ENCODE data around the gene SERTAD2. TPM values are rescaled to one million over a fixed set of nuclear protein-coding genes. Genes with fewer than 3 reads are reported as not detected.

Gene SERTAD2
- total and polyA plus RNA-seq, 2 experiments from 2014 or later, result 6.2 to 6.4 TPM

- Mint-ChIP-seq H3K27ac (no peak overlapping the region), H3K4me3 (no peak overlapping the region), H3K4me1 (peaks cover 67% of the 10 kb centered on the region), H3K27me3 (ENCODE audit: insufficient read depth, low read depth, poor library complexity) (peaks cover 7% of the 10 kb centered on the region), H3K36me3 (ENCODE audit: low read depth) (peaks cover 15% of the 10 kb centered on the region), H3K9me3 (no peaks in the 10 kb centered on the region)
- Histone ChIP-seq H2AFZ (no peak overlapping the region), H3K79me2 (replicated peaks; ENCODE audit: insufficient read depth) (peaks cover 41% of the 10 kb centered on the region), H3K4me2 (no peak overlapping the region), H3K36me3 (ENCODE audit: insufficient read depth) (no peaks in the 10 kb centered on the region), H4K20me1 (replicated peaks; ENCODE audit: insufficient read depth) (peaks cover 21% of the 10 kb centered on the region; the same call in 1 of the 2 replicates), H3K4me1 (ENCODE audit: insufficient read depth) (peaks cover 58% of the 10 kb centered on the region), H3K4me3 (no peak overlapping the region), H3F3A (replicated peaks; ENCODE audit: low read depth) (no peaks in the 10 kb centered on the region), H3K27ac (ENCODE audit: low read depth) (no peak overlapping the region), H3K9me2 (ENCODE audit: insufficient read depth) (no peaks in the 10 kb centered on the region), H3K27me3 (ENCODE audit: insufficient read depth) (peaks cover 4% of the 10 kb centered on the region; the same call in 1 of the 2 replicates)
- ATAC-seq (no peak), DNase-seq (ENCODE audit: low spot score) (no peak)
- TF ChIP-seq REST (IDR thresholded peaks at IDR 0.05; ENCODE audit: unreplicated experiment), result no peak
Observed at GRCh38 chr2:64637000-64637635, 16.6 kb downstream of the SERTAD2 start.

GRCh38 chr2:64635976-64636911 is 17.5 kb downstream of the SERTAD2 start:
- no peaks in the 10 kb centered on the region for H3K27me3 ChIP-seq (ENCODE audit: insufficient read depth)
- H3K36me3 ChIP-seq (ENCODE audit: insufficient read depth), result no peaks in the 10 kb centered on the region
- H3K27ac Mint-ChIP-seq, result no peak overlapping the region
- H3K9me3 Mint-ChIP-seq, result no peaks in the 10 kb centered on the region
- H3K27me3 Mint-ChIP-seq (ENCODE audit: insufficient read depth, low read depth, poor library complexity), result peaks cover 4% of the 10 kb centered on the region
- no peaks in the 10 kb centered on the region for H3K9me2 ChIP-seq (ENCODE audit: insufficient read depth)
- DNase-seq (ENCODE audit: low spot score) (no peak), ATAC-seq (peak; percentile 47)
- H3K4me2 ChIP-seq, result no peak overlapping the region
- H3K36me3 Mint-ChIP-seq (ENCODE audit: low read depth), result peaks cover 15% of the 10 kb centered on the region
- H3K79me2 ChIP-seq (replicated peaks; ENCODE audit: insufficient read depth), result peaks cover 35% of the 10 kb centered on the region
- no peak overlapping the region for H3K27ac ChIP-seq (ENCODE audit: low read depth)
- H3K4me3 Mint-ChIP-seq, result no peak overlapping the region
- H3K4me3 ChIP-seq, result no peak overlapping the region
- H2AFZ ChIP-seq, result no peak overlapping the region
- H3K4me1 Mint-ChIP-seq, result peaks cover 59% of the 10 kb centered on the region
- no peaks in the 10 kb centered on the region for H3F3A ChIP-seq (replicated peaks; ENCODE audit: low read depth)
- H3K4me1 ChIP-seq (ENCODE audit: insufficient read depth), result peaks cover 52% of the 10 kb centered on the region
- H4K20me1 ChIP-seq (replicated peaks; ENCODE audit: insufficient read depth), result peaks cover 18% of the 10 kb centered on the region; the same call in 1 of the 2 replicates
- TF ChIP-seq EZH2 (IDR thresholded peaks at IDR 0.05; ENCODE audit: low read depth, unreplicated experiment), result no peak
- no peak for TF ChIP-seq NANOG (IDR thresholded peaks at IDR 0.05; ENCODE audit: borderline replicate concordance)
- TF ChIP-seq POLR2AphosphoS5 (IDR thresholded peaks at IDR 0.05; ENCODE audit: low read depth), result no peak
- no peak for TF ChIP-seq ZNF462 (CRISPR knock-in tag; IDR thresholded peaks at IDR 0.05)
- no peak for TF ChIP-seq ETS1 (IDR thresholded peaks at IDR 0.05)
- TF ChIP-seq ZNF331 (CRISPR knock-in tag; IDR thresholded peaks at IDR 0.05; ENCODE audit: low read depth), result no peak
- TF ChIP-seq CREB1 (CRISPR knock-in tag; IDR thresholded peaks at IDR 0.05; ENCODE audit: low read depth), result no peak

Data from GM23338 (cell line).